NOMO-1 (cell line): ENCODE data around the gene NTRK2.

Source experiments
- DNase-seq, 2 experiments: peaks; one replicate each; lab custom pipeline; 2025; ENCODE audit not compliant: unreplicated experiment in 2 of 2; lab: John Stamatoyannopoulos, UW

The NTRK2 gene

DNA sequence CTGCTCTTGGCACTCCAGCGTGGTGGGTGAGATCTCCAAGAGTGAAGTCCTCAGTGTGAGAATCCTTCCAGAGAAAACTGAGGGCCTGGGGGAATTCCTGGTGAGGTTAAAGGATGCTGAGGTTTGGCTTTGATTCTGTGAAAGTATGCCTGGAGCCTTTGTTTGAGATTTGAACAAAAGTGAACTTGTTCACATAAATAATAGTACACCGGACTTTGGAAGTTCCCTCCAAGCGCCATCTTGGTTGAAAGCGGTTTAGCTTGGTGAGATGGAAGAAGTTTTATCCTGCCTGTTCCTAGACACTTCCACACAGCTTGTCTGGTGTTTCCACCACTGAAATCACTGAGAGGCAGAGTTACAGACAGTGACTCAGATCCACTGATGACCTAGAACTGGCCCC is 286.4 kb downstream of the NTRK2 start:
- DNase-seq, result no peak

DNA sequence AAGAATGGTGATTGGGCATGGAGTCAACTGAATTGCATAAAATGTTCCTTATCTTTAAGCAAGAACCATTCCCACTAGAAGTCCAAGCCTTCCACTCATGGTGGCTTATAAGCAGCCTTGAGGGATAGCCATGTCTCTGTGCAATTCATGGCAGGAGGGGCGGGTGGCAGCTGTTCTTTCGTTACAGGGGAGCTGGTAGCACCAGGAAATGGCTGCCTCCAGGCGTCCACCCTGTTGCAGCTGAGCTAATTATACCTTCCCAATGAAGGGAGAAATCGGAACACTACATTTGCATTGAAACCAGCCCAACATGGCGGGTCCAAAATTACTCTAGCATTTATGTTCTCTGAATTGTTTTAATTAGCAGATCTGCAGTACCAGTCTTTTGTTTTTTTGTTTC is 289.8 kb downstream of the NTRK2 start:
- DNase-seq, result no peak

DNA sequence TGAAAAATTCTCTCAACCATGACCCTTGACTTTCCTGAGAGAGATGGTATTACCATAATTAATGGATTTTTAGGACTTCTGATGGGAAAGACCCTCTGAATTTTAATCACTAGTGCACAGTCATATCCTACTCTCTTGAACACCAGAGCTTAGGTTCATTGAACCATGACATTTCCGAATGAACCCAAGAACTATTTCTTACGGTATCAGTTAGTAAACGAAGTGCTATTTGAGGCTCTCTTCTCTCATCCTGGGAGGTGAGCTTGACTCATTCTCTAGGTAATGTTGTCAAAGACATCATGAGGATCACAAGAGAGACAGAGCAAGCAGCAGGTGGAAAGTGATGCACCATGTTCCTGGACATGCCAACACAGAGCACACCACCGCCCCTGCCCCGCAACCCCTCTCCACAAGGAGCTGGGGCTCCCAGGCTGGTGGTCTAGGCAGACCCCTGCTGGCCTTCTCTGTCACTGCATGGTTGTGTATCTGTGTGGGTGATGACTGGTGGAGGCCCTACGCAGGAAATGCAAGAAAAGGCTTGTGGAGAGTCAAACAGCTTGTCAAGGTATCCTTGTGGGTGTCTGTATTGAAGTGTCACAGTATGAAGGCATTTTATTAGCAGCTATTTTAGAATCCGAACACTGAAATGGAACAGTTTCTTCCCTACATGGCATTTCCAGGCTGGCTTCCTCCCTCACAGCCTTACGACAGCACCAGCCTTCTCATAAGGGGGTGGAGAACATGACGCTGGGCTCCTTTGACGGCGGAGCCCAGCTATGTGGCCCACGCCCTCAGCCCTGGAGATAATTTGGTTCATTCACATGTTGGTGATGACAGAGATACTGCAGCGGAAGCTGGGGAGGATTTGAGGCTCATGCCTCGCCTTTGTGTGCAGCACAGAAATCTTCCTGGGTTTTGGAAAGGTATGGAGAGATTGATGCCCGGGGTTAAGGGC is 297.6 kb downstream of the NTRK2 start:
- DNase-seq, result no peak

DNA sequence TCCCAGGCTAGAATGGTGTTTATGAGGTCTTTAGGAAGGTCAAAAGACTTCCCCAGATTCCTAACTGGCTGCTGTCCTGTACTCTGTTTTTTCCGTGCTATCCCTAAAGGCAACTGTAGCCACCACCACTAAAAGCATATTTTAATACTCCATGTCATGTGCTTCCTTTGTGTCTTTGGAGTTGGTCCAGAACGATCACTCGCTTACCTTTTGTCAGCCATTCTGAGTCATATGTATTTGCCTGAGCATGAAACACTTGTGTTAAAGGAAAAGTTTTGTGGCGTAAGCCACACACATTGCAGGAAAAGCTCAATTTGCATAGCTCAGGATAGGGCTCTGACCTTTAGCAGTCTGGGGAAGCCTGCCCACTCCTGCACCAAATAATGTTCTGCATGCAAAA is 299.6 kb downstream of the NTRK2 start:
- no peak for DNase-seq

DNA sequence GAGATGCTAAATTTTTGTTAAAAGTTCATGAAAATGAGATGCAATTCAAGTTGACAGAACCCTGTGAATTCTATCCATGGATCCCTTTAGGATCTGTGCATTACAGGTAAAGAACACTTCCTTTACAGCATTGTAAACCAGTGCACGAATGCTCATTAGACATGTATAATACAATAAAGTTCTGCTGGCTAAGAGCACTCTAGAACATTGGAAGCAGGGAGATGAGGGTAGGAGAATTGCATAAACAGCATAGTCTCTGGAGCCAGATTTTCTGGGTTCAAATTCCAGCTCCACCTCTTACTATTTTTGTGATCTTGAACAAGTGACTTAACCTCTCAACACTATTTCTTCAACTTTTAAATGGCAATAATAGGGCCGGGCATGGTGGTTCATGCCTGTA is 300.2 kb downstream of the NTRK2 start:
- DNase-seq, result no peak

DNA sequence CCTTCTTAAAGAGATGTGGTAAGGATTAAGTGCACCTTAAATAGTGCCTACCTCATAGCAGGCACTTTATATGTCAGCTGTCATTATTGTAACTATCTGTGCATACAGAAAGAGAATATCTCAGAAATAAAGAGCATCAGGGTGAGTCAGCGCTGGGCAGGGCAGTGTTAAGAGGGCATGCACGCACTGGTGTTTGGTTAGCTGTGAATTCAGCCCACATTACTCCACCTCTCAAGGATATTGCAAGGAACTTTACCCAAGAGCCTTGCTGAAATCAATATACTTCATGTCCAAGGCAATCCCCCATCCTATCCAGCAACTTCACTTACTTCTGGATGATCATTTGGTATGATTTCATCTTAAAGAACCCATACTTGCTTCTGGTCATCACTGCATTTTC is 300.9 kb downstream of the NTRK2 start:
- DNase-seq, result no peak

DNA sequence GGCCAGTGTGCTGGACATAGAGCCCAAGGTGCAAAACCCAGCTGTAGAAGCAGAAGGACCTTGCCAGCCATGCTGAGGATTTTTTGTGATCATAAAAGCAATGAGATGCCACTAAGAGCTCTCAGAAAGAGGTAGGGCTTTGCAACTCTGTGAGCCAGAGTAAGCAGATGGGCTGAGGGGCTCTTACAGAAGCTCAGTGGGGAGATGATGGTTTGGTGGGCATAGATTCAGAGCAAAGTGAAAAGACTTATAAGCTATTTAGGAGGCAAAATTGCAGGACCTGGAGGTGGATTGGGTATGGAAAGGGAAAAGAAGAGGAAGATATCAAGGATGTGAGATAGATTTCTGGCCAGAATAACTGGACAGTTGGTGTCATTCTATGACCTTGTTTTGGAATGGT is 302.0 kb downstream of the NTRK2 start:
- DNase-seq, result no peak

DNA sequence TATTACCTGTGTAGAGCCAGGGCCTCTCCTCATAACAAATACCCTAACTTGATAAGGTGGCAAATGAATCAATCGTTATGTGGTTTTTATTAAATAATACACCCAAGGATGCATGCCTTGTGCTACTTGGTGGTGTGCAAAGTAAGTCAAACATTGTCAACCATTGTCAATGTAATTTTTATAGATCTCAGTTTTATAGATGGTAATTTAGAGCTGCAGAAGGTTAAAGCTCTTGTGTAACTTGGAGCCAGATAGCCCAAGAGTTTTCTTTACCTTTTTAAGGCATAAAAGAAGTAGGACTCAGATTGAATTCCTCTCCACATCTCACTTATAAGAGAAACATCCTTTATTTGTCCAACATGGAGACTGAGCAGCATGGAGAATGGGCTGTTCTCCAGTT is 304.7 kb downstream of the NTRK2 start:
- DNase-seq, result no peak

DNA sequence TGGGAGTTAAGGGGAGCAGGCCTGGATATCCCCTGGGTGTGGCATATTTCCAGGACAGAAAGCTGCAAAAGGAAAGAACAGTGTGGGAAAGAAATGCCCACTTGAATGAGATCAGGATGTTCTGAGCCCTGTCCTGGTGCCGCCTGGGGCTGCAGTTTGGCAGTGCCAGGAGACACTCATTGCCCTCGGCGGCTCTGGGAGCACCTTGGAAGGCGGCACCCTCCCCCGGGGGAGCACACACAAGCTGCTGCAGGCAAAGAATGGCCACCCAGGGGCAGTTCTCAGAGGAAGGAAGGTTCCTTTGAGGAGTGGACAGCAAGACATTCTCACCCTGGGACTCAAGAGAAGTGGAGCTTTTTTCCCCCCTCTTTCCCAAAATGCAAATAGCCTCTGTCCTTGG is 305.3 kb downstream of the NTRK2 start:
- no peak for DNase-seq

DNA sequence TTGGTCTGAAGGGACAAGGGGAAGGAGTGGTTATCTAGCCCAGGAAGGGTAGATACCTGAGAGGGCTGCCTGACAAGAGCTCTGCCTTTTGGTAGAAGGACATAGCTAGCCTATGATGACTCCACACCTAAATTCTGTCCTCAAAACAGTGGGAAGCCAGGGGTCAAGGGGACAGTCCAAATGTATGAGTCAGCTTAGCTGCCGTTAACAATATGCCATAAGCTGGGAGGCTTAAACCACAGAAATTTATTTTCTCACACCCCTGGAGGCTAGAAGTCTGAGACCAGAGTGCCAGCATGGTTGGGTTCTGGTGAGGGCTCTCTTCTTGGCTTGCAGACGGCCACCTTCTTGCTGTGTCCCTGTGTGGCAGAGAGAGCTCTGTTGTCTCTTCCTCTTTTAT is 306.4 kb downstream of the NTRK2 start:
- DNase-seq, result no peak

DNA sequence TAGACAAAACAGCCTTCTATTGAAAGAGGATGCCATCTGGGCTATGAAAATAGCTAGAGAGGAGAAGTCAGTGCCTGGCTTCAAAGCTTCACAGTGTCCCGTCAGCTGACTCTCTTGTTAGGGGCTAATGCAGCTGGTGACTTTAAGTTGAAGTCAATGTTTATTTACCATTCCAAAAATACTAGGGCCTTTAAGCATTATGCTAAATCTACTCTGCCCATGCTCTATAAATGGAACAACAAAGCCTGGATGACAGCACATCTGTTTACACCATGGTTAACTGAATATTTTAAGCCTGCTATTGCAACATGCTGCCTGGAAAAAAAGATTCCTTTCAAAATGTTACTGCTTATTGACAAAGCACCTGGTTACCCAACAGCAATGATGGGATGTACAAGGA is 309.1 kb downstream of the NTRK2 start:
- DNase-seq, result no peak

DNA sequence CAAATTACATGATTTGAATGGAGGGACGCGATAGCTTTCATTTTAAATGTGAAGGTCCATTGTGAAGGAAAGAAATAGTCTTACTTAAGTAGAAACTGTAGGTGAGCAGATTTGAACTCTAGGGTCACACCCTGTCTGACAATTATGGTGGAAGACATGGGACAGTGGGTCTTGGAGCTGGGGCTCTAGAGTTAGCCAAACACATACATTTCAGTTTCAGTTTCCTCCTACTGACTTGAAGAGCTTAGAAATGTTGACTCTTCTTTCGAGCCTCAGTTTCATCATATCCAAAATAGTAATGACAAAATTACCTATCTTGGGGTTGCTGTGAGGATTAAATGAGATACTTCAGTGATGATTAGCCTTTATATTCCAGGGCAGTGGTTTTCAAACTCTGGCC is 314.2 kb downstream of the NTRK2 start:
- DNase-seq, result no peak

DNA sequence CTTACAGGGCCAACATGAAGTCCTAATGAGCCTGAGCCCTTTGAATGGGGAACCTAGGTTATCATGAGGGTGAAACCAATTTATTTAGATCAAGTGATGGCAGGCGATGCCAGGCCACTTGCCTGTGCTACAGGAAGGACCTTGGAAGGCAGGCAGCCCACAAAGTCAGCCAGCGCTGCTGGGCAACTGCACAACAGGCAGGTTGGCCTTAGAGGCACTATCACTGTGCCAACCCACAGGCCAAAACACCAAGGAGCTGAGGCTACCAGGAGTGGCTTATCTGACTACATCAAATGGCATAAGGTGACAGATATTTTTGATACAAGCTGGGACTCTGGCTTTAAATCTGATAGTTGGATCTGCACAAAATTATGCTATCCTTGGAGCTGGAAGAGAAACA is 319.1 kb downstream of the NTRK2 start:
- no peak for DNase-seq

DNA sequence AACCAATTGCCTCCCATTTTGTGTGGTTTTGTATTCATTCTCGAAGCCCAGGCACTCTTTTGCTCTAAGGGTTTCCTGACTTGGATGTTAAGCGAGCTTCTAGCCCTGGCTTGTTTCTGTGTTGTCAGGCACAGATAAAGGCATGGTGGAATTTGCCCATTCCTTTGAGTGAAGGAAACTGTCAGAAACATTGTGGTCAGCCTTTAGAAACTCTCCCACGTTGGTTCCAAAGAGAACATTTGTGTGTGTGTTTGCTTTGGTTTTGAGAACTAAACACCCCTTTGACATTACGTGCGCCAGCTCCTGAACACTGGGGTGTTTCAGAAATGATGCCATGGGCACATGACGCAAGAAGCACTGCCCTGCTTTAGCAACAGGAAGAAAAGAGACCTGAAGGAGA is 320.9 kb downstream of the NTRK2 start:
- DNase-seq, result no peak

DNA sequence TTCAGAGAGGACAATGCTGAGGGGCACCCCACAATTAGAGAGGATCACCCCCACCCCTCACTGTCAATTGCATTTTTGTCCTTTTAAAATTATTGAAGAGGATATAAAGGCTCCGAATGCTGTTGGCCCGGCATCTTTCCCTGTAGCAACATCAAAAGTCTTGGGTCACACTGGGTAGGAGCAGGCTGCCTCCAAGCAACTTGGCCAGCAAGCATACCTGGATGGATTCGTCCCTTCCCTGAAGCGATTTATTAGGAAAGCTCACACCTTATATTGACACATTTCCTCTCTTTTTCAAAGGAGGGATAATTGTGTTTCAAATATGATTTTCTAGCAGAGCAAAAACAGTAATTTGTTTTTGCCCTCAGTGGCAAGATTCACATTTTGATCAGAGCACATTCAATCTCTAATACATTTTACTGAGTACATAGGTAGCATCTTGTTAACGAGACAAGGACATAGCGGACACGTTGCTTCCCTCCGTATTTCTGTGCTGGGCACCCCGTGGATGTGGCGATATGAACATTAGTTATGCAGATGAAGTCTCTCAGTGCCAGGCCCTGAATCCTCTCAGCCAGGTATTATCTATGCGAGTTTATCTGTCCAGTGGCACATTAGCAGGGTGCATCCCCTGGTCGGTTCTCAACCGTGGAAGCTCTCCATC is 321.5 kb downstream of the NTRK2 start:
- no peak for DNase-seq

DNA sequence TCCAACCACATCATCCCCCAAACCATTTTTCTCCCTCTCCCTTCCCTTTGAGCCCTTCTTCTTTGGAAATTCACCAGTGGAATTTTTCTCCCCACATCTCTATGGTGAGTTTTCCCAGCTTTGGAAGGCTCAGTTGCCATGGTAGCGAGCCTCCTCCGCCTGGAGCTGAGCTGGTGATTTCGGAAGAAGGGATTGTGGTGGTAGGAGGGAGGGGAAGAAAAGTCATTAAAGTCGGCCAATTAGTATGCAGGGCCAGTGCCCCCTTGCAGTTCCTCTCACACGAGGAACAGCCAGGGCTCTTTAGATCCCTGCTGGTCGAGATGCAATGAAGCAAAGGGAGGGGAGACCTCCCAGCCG is 322.0 kb downstream of the NTRK2 start:
- no peak for DNase-seq

DNA sequence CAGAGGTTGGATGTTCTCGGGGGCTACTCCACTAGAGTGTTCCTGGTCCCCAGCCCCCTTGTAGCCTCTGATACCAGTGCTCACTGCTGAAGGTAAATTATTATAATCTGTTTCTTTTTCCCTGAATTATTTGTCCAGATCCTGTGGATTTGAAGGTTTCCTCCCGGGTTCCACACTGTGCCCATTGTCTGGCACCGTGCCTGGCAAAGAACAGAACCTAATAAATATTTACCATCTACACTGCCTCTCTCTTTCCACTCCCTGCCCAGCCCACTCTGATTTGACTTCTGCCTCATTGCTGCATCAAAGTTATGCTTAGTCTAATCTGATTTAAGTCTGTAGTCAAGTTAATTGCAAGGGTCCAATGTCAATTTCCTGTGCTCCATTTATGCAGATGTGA is 322.9 kb downstream of the NTRK2 start:
- no peak for DNase-seq

DNA sequence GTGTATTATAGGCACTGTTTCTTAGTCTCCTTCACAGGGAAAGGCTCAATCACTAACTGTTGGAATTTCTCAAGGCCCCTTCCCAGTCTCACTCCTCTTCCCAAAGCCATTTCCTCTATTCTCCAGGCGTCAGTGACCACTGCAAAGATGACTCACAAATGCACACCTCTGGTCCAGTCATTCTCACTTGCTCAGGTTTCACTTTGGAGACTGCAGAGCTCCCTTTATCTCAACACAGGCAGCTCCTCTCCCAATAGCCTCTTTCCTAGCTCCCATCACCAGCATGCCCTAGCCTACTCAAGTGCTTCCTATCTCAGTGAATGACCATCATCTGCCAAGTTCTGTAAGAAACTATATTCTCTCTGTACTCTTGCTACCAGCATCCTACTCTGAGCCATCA is 323.6 kb downstream of the NTRK2 start:
- DNase-seq, result no peak

DNA sequence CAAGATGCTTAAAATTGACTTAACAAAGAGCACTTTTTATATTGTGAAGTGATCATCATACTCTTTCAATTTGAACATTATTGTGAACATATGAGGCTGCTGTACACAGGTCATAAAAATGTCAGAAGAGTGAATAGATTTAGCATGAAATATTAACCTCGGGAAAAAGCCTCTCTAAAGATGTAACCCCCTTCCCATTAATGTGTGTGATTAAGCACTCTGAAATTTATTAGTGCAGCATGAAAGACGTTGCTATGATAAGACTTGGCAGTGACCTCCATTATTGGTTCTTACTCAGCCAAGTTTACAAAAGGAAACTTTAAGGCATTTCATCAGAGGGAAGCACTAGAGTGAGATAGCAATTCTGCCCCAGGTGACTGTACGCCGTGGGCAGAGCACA is 326.5 kb downstream of the NTRK2 start:
- no peak for DNase-seq

DNA sequence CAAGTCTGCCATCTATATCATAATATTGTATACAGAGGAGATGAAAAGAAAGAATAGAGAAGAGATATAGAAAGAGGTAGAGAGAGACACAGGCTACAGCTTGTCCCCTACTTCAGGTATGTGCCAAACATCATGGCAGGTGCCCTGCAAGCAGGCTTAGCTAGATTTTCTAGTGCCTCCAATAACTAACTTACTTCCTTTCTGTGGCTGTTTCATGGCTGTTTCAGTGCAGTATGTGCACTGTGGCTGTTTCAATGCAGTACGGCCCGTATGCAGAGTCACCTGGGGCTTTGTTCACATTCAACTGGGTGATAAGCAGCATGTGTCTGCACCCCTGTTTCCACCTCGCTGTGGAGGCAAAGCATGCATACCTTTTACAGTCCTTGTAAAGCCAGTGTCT is 327.2 kb downstream of the NTRK2 start:
- no peak for DNase-seq

DNA sequence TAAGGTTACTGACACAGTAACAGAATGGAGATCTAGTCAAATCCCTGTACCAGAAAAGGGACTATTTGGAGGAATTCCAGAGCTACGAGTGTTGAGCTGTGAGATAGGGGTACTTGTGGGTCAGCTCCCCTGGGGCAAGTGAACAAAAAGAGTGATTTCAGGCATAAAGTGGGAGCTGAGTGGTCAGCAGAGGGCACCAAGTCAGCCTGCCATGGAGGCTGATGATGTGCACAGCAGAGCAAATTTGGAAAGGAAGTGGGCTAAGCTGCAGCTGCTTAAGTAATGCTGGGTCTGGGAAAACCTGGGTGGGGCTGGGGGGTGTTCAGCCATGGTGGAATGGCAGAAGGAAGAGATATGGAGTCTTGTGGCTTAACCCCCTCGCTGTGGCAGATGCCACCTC is 327.9 kb downstream of the NTRK2 start:
- no peak for DNase-seq

DNA sequence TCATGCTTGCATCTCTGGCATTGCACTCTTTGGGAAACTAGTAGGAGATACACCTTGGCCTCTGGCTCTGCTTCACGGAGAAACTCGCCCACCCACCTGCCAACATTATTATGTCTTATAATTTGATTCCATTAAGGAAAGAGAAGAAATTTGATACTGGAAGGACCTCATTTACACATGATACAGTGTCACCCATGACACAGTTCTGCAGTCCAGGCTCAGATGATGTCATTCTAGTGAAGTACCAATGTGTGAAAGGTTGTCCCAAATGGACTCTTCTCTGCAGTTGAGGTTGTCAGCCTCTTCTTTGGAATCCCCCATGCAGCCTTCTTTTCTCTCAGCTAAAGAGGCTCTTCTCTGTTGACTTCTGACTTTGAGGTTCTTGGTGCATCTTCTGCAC is 329.1 kb downstream of the NTRK2 start:
- no peak for DNase-seq
